NCI-H510A (cell line): ENCODE results near the gene TGFB1.
"Not testable (repeated sequence)": the region's sequence is repeated elsewhere in the genome, so short reads cannot be mapped to it uniquely, and the experiment has no call there.

Experiments
- DNase-seq: peaks from one replicate; lab custom pipeline; 2025; lab: John Stamatoyannopoulos, UW

Gene TGFB1

GRCh38 chr19:41353466-41354342 is at the start of gene TGFB1:
TSS of gene TGFB1 (minus strand) at chr19:41353922. CDS start at chr19:41353044, 878 bp downstream.
- DNase-seq: peak; percentile 35

GRCh38 chr19:41402010-41402409 is 48.3 kb upstream of the TGFB1 start:
- DNase-seq: no peak

- no peak for DNase-seq
These were observed 47.8 kb upstream of the TGFB1 start for GRCh38 chr19:41401483-41401882.

GRCh38 chr19:41399525-41399924 is 45.8 kb upstream of the TGFB1 start:
- DNase-seq: no peak

GRCh38 chr19:41399091-41399490 is 45.4 kb upstream of the TGFB1 start:
- DNase-seq: no peak

- no peak for DNase-seq
These were observed 44.9 kb upstream of the TGFB1 start for GRCh38 chr19:41398598-41398997.

GRCh38 chr19:41398050-41398418 is 44.3 kb upstream of the TGFB1 start:
- DNase-seq: no peak

- peak; percentile 99 for DNase-seq
These were observed 43.6 kb upstream of the TGFB1 start, which contains the start of the genes BCKDHA and EXOSC5 for GRCh38 chr19:41397086-41398049. TSS of gene BCKDHA (plus strand) at chr19:41397818. CDS start at chr19:41397828, 10 bp downstream. TSS of gene EXOSC5 (minus strand) at chr19:41397359. CDS start at chr19:41397328, 31 bp downstream.

- no peak for DNase-seq
These were observed 41.6 kb upstream of the TGFB1 start for GRCh38 chr19:41395355-41395754.

GRCh38 chr19:41392775-41393174 is 39.1 kb upstream of the TGFB1 start:
- DNase-seq: no peak

- DNase-seq: no peak
These were observed 37.9 kb upstream of the TGFB1 start for GRCh38 chr19:41391618-41392017.

GRCh38 chr19:41386442-41386841 is 32.7 kb upstream of the TGFB1 start:
- no peak for DNase-seq

GRCh38 chr19:41384351-41384750 is 30.6 kb upstream of the TGFB1 start:
- DNase-seq: no peak

- DNase-seq: not testable (repeated sequence)
These were observed 27.8 kb upstream of the TGFB1 start for GRCh38 chr19:41381536-41381935.

- DNase-seq: no peak
These were observed 24.4 kb upstream of the TGFB1 start for GRCh38 chr19:41377977-41378709.

GRCh38 chr19:41376998-41377365 is 23.3 kb upstream of the TGFB1 start:
- DNase-seq: no peak

GRCh38 chr19:41376241-41376997 is 22.7 kb upstream of the TGFB1 start, which contains the start of gene TMEM91:
TSS of gene TMEM91 (plus strand) at chr19:41376533. CDS start at chr19:41378310, 1,777 bp downstream.
- no peak for DNase-seq

GRCh38 chr19:41373993-41374392 is 20.3 kb upstream of the TGFB1 start:
- peak; percentile 69 for DNase-seq

GRCh38 chr19:41372501-41372900 is 18.8 kb upstream of the TGFB1 start:
- no peak for DNase-seq

- DNase-seq: no peak
These were observed 17.8 kb upstream of the TGFB1 start for GRCh38 chr19:41371541-41371940.

GRCh38 chr19:41371119-41371518 is 17.4 kb upstream of the TGFB1 start:
- not testable (repeated sequence) for DNase-seq
